Inflammatory macrophage treated with lipopolysaccharide for 1 hour (primary cell): ENCODE data around the gene DOK4.

Experiments
- DNase-seq, 2 donors: peaks; one replicate each; pipeline ENCODE4 v3.0.0-alpha.2; 2020 to 2022

DOK4 gene

GRCh38 chr16:57518922-57519321, 32.6 kb upstream of the DOK4 start:
- DNase-seq = no peak

- DNase-seq = no peak
Observed at GRCh38 chr16:57518520-57518919, 32.2 kb upstream of the DOK4 start.

- no peak for DNase-seq
Observed at GRCh38 chr16:57517397-57518367, 31.4 kb upstream of the DOK4 start.

GRCh38 chr16:57516773-57517172, 30.5 kb upstream of the DOK4 start:
- DNase-seq = no peak

- DNase-seq = no peak
Observed at GRCh38 chr16:57516176-57516725, 30.0 kb upstream of the DOK4 start.

- DNase-seq = no peak
Observed at GRCh38 chr16:57514791-57515600, 28.7 kb upstream of the DOK4 start.

GRCh38 chr16:57514371-57514770, 28.1 kb upstream of the DOK4 start:
- no peak for DNase-seq

GRCh38 chr16:57513371-57514102, 27.2 kb upstream of the DOK4 start:
- no peak for DNase-seq

- DNase-seq = no peak
Observed at GRCh38 chr16:57512296-57513001, 26.2 kb upstream of the DOK4 start.

GRCh38 chr16:57510016-57510871, 24.0 kb upstream of the DOK4 start:
- DNase-seq = no peak

GRCh38 chr16:57509231-57509923, 23.1 kb upstream of the DOK4 start:
- DNase-seq = no peak

- DNase-seq = no peak
Observed at GRCh38 chr16:57508035-57508425, 21.7 kb upstream of the DOK4 start.

- no peak for DNase-seq
Observed at GRCh38 chr16:57507136-57508034, 21.1 kb upstream of the DOK4 start.

- no peak for DNase-seq
Observed at GRCh38 chr16:57505169-57505568, 18.9 kb upstream of the DOK4 start.

- no peak for DNase-seq
Observed at GRCh38 chr16:57504491-57504890, 18.2 kb upstream of the DOK4 start.

GRCh38 chr16:57504001-57504400, 17.7 kb upstream of the DOK4 start:
- no peak for DNase-seq

GRCh38 chr16:57503366-57503765, 17.1 kb upstream of the DOK4 start:
- no peak for DNase-seq

- no peak for DNase-seq
Observed at GRCh38 chr16:57502048-57502775, 15.9 kb upstream of the DOK4 start.

GRCh38 chr16:57501492-57501891, 15.2 kb upstream of the DOK4 start:
- DNase-seq = no peak
